Small intestine (tissue), 7 donors: ENCODE results near the gene CMYA5. TPM values are rescaled to one million over a fixed set of nuclear protein-coding genes. Genes with fewer than 3 reads are reported as not detected.

Source experiments
- DNase-seq, 2 donors: peaks; one replicate each; pipeline versions ENCODE4 v3.0.0 to v3.0.0-alpha.2; 2013
- FAIRE-seq: peaks from 2 replicates; lab custom pipeline; 2012; peaks lifted over from hg19 to GRCh38; lab: Jason Lieb, UNC
- H3K27ac ChIP-seq, 3 donors: one replicate each; pipeline ENCODE4 v1.5.1; 2013; ENCODE audit warnings: low read length in 2 of 3, mild to moderate bottlenecking in 2 of 3, control low read depth in 1 of 3, inconsistent platforms in 1 of 3, low read depth in 1 of 3, moderate library complexity in 1 of 3
- H3K27me3 ChIP-seq, 3 donors: one replicate each; pipeline ENCODE4 v1.6.1; 2013; ENCODE audit warnings: low read length in 3 of 3, inconsistent platforms in 1 of 3; ENCODE audit not compliant: control insufficient read depth in 3 of 3, insufficient read depth in 3 of 3
- H3K36me3 ChIP-seq, 3 donors: one replicate each; pipeline ENCODE4 v1.6.1; 2013; ENCODE audit warnings: low read length in 3 of 3, inconsistent platforms in 1 of 3, low read depth in 1 of 3, mild to moderate bottlenecking in 1 of 3, moderate library complexity in 1 of 3; ENCODE audit not compliant: control insufficient read depth in 3 of 3, insufficient read depth in 2 of 3
- H3K4me1 ChIP-seq, 3 donors: one replicate each; pipeline ENCODE4 v1.6.1; 2013; ENCODE audit warnings: low read length in 2 of 3, inconsistent platforms in 1 of 3, low read depth in 1 of 3, mild to moderate bottlenecking in 1 of 3, moderate library complexity in 1 of 3; ENCODE audit not compliant: control insufficient read depth in 3 of 3, insufficient read depth in 2 of 3
- H3K4me3 ChIP-seq, 3 donors: one replicate each; pipeline ENCODE4 v1.5.1; 2013; ENCODE audit warnings: low read length in 3 of 3, control low read depth in 1 of 3, inconsistent platforms in 1 of 3, low read depth in 1 of 3, mild to moderate bottlenecking in 1 of 3, moderate library complexity in 1 of 3
- H3K9me3 ChIP-seq, 2 donors: one replicate each; pipeline ENCODE4 v1.6.1; 2013; ENCODE audit warnings: low read depth in 1 of 2, low read length in 1 of 2; ENCODE audit not compliant: control insufficient read depth in 2 of 2, insufficient read depth in 1 of 2
- WGBS, 3 donors: extraction: QIAGEN DNeasy Blood & Tissue Kit; methylation state at CpG; one replicate each; pipeline ENCODE4 v1.1.7; 2013; 5-methylcytosine and 5-hydroxymethylcytosine counted together
- polyA plus RNA-seq, 4 donors: library from polyadenylated mRNA; stranded (reverse) in 3 of 4; unstranded in 1 of 4; fragments of 200-250 nt in 3 of 4; fragments of 120-200 nt in 1 of 4; gene quantifications; one replicate each; pipeline versions ENCODE4 v1.2.1 to v1.2.3, GENCODE V29; 2013
- donor health status: healthy with polysubstance abuse.
- donor health status: control.
- donor health status: control.
- donor health status: Bipolar disorder and iron deficiency.
- donor health status: healthy.

Gene CMYA5
- polyA plus RNA-seq, 4 donors = 0.61 to 5.7 (median 1.6) TPM

GRCh38 chr5:79842991-79843390 is 153.4 kb downstream of the CMYA5 start:
- H3K9me3 ChIP-seq = no peaks in the 10 kb centered on the region
- H3K4me3 ChIP-seq = no peak overlapping the region
- peaks cover 0 to 15% (median 0%) of the 10 kb centered on the region in 3 donors for H3K27me3 ChIP-seq
- no peak for DNase-seq
- WGBS, 3 donors = 83 to 90% (median 84%) methylated on average over 7 of the region's 7 CpGs
- H3K27ac ChIP-seq = no peak overlapping the region
- no peaks in the 10 kb centered on the region for H3K36me3 ChIP-seq
- H3K4me1 ChIP-seq = no peaks in the 10 kb centered on the region
- FAIRE-seq = no peak

- WGBS, 3 donors = 87% methylated on average over 15 of the region's 15 CpGs
- no peak for FAIRE-seq
- DNase-seq = no peak
- Histone ChIP-seq H3K9me3 (no peaks in the 10 kb centered on the region), H3K27me3 (peaks cover 0 to 15% (median 0%) of the 10 kb centered on the region in 3 donors), H3K4me1 (no peaks in the 10 kb centered on the region), H3K36me3 (no peaks in the 10 kb centered on the region), H3K27ac (no peak overlapping the region), H3K4me3 (no peak overlapping the region)
Observed at GRCh38 chr5:79843450-79844388, 154.1 kb downstream of the CMYA5 start.

GRCh38 chr5:79844571-79844970 is 154.9 kb downstream of the CMYA5 start:
- WGBS, 3 donors = 92 to 100% (median 95%) methylated on average over 1 of the region's 1 CpG
- H3K27me3 ChIP-seq = peaks cover 0 to 15% (median 0%) of the 10 kb centered on the region in 3 donors
- no peaks in the 10 kb centered on the region for H3K9me3 ChIP-seq
- H3K4me1 ChIP-seq = no peaks in the 10 kb centered on the region
- no peak overlapping the region for H3K27ac ChIP-seq
- DNase-seq (no peak), FAIRE-seq (no peak)
- H3K36me3 ChIP-seq = no peaks in the 10 kb centered on the region
- no peak overlapping the region for H3K4me3 ChIP-seq

GRCh38 chr5:79845448-79846197 is 156.0 kb downstream of the CMYA5 start:
- no peak overlapping the region for H3K27ac ChIP-seq
- no peak for DNase-seq
- no peak overlapping the region for H3K4me3 ChIP-seq
- peaks cover 0 to 4% (median 0%) of the 10 kb centered on the region in 3 donors for H3K27me3 ChIP-seq
- 69 to 84% (median 80%) methylated on average over 7 of the region's 7 CpGs for WGBS, 3 donors
- no peaks in the 10 kb centered on the region for H3K4me1 ChIP-seq
- no peaks in the 10 kb centered on the region for H3K9me3 ChIP-seq
- no peaks in the 10 kb centered on the region for H3K36me3 ChIP-seq
- FAIRE-seq = no peak

- no peak overlapping the region for H3K4me3 ChIP-seq
- DNase-seq = no peak
- peaks cover 0 to 2% (median 0%) of the 10 kb centered on the region in 3 donors for H3K27me3 ChIP-seq
- WGBS, 3 donors = 77 to 91% (median 84%) methylated on average over 3 of the region's 3 CpGs
- no peaks in the 10 kb centered on the region for H3K36me3 ChIP-seq
- no peaks in the 10 kb centered on the region for H3K9me3 ChIP-seq
- no peak overlapping the region for H3K27ac ChIP-seq
- no peak for FAIRE-seq
- H3K4me1 ChIP-seq = no peaks in the 10 kb centered on the region
Observed at GRCh38 chr5:79846198-79846521, 156.5 kb downstream of the CMYA5 start.

GRCh38 chr5:79847561-79847960 is 157.9 kb downstream of the CMYA5 start:
- no peaks in the 10 kb centered on the region for H3K4me1 ChIP-seq
- WGBS, 3 donors = 81 to 87% (median 84%) methylated on average over 8 of the region's 8 CpGs
- FAIRE-seq = no peak
- no peaks in the 10 kb centered on the region for H3K36me3 ChIP-seq
- no peaks in the 10 kb centered on the region for H3K9me3 ChIP-seq
- DNase-seq = no peak
- peaks cover 0 to 2% (median 0%) of the 10 kb centered on the region in 3 donors for H3K27me3 ChIP-seq
- no peak overlapping the region for H3K4me3 ChIP-seq
- no peak overlapping the region for H3K27ac ChIP-seq

- Histone ChIP-seq H3K4me3 (no peak overlapping the region), H3K36me3 (no peaks in the 10 kb centered on the region), H3K4me1 (no peaks in the 10 kb centered on the region), H3K9me3 (no peaks in the 10 kb centered on the region), H3K27me3 (peaks cover 0 to 4% (median 0%) of the 10 kb centered on the region in 3 donors), H3K27ac (no peak overlapping the region)
- FAIRE-seq = no peak
- WGBS, 3 donors = 94 to 95% (median 95%) methylated on average over 16 of the region's 16 CpGs
- DNase-seq = no peak
Observed at GRCh38 chr5:79849061-79849460, 159.4 kb downstream of the CMYA5 start.
